Natural killer cell (primary cell): ENCODE data around the gene HDX. TPM values are rescaled to one million over a fixed set of nuclear protein-coding genes. Genes with fewer than 3 reads are reported as not detected.

ENCODE experiments used
- ATAC-seq, 3 donors: fragments of 150-1000 bp in 2 of 3; fragments of 200-7000 bp in 1 of 3; cut with Tn5 transposase; 1 replicate in 1 of 3; 2 replicates in 2 of 3; pipeline ENCODE4 v1.10.0; 2021; ENCODE audit warnings: mild to moderate bottlenecking in 2 of 3, moderate library complexity in 2 of 3
- DNase-seq, 2 donors: peaks; one replicate each; pipeline versions ENCODE4 v3.0.0 to v3.0.0-alpha.2; 2013 to 2021; ENCODE audit warnings: mixed read lengths in 1 of 2
- H3K27ac ChIP-seq: one replicate; pipeline ENCODE4 v1.5.1; 2013; ENCODE audit warnings: mild to moderate bottlenecking, low read length
- H3K27me3 ChIP-seq: one replicate; pipeline ENCODE4 v1.6.1; 2013; ENCODE audit warnings: low read length; ENCODE audit not compliant: control insufficient read depth, insufficient read depth
- H3K36me3 ChIP-seq: one replicate; pipeline ENCODE4 v1.6.1; 2013; ENCODE audit warnings: low read length; ENCODE audit not compliant: control insufficient read depth, insufficient read depth
- H3K4me1 ChIP-seq: one replicate; pipeline ENCODE4 v1.6.1; 2013; ENCODE audit warnings: low read length; ENCODE audit not compliant: control insufficient read depth, insufficient read depth
- H3K4me3 ChIP-seq: one replicate; pipeline ENCODE4 v1.5.1; 2013; ENCODE audit warnings: low read length
- H3K9me3 ChIP-seq: one replicate; pipeline ENCODE4 v1.6.1; 2013; ENCODE audit warnings: low read length; ENCODE audit not compliant: control insufficient read depth, insufficient read depth
- H3K27ac Mint-ChIP-seq, 2 donors: one replicate each; pipeline ENCODE4 v1.8.0; 2022; ENCODE audit warnings: mild to moderate bottlenecking in 2 of 2, mixed read lengths in 2 of 2, moderate library complexity in 1 of 2
- H3K27me3 Mint-ChIP-seq, 2 donors: one replicate each; pipeline ENCODE4 v1.8.0; 2022; ENCODE audit warnings: low read depth in 2 of 2, mixed read lengths in 2 of 2
- H3K36me3 Mint-ChIP-seq: one replicate; pipeline ENCODE4 v1.8.0; 2022; ENCODE audit warnings: mixed read lengths
- H3K4me1 Mint-ChIP-seq, 2 donors: one replicate each; pipeline ENCODE4 v1.8.0; 2022; ENCODE audit warnings: mixed read lengths in 2 of 2
- H3K4me3 Mint-ChIP-seq: one replicate; pipeline ENCODE4 v1.8.0; 2022; ENCODE audit warnings: mild to moderate bottlenecking, moderate library complexity, mixed read lengths
- H3K9me3 Mint-ChIP-seq, 2 donors: one replicate each; pipeline ENCODE4 v1.8.0; 2022; ENCODE audit warnings: mixed read lengths in 2 of 2
- WGBS: methylation state at CpG from one replicate; pipeline ENCODE4 v1.1.7; 2013; ENCODE audit warnings: missing lambda C conversion rate; ENCODE audit not compliant: insufficient coverage; 5-methylcytosine and 5-hydroxymethylcytosine counted together
- intact Hi-C: fragments of 100-400 bp; cut with micrococcal nuclease; formaldehyde crosslinking; loops from one replicate; pipeline ENCODE4 v1.14.2; 2022
- total RNA-seq, 4 donors: library from RNA; stranded (reverse); fragments of 120-200 nt in 1 of 4; gene quantifications; one replicate each; pipeline versions ENCODE4 v1.2.3 to v1.2.4, GENCODE V29; 2013 to 2022
- TF ChIP-seq, protein P1 (sequence below): fragments of 200-600 bp; IDR thresholded peaks from one replicate; pipeline ENCODE4 v1.8.0; 2022; ENCODE audit warnings: antibody characterized with exemption

The HDX gene
- total RNA-seq, 3 donors from 2014 or later (not counting 1 experiment from before 2014, with no cell fraction given), result 2.2 to 4.5 (median 4.2) TPM

DNA sequence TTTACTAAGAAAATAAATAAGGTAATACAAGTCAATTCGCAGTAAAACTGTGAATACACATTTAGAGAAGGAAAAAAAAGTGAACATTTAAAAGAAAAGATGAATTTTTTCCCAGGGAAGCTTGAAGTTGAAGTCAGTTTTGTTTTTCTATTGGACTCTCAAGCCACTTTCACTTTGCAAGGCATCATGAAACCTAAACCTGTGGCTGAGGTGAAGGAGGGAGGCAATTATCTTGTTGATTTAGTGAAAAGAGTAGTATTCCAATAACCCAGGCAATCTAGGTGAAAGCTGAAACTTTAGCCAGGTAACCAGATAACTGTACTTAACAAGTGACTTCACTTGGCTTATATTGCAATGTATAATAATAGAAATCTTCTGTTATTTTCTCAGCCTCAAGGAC lies 138.6 kb downstream of the HDX start:
- TF ChIP-seq, protein P1, sequence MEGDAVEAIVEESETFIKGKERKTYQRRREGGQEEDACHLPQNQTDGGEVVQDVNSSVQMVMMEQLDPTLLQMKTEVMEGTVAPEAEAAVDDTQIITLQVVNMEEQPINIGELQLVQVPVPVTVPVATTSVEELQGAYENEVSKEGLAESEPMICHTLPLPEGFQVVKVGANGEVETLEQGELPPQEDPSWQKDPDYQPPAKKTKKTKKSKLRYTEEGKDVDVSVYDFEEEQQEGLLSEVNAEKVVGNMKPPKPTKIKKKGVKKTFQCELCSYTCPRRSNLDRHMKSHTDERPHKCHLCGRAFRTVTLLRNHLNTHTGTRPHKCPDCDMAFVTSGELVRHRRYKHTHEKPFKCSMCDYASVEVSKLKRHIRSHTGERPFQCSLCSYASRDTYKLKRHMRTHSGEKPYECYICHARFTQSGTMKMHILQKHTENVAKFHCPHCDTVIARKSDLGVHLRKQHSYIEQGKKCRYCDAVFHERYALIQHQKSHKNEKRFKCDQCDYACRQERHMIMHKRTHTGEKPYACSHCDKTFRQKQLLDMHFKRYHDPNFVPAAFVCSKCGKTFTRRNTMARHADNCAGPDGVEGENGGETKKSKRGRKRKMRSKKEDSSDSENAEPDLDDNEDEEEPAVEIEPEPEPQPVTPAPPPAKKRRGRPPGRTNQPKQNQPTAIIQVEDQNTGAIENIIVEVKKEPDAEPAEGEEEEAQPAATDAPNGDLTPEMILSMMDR, result no peak
- intact Hi-C loops, result no loop called here
- H3K27me3 Mint-ChIP-seq, result no peaks in the 10 kb centered on the region
- no peak overlapping the region for H3K4me3 ChIP-seq
- no peaks in the 10 kb centered on the region for H3K36me3 ChIP-seq
- H3K36me3 Mint-ChIP-seq, result no peaks in the 10 kb centered on the region
- H3K9me3 ChIP-seq, result no peaks in the 10 kb centered on the region
- no peaks in the 10 kb centered on the region for H3K4me1 Mint-ChIP-seq
- H3K27ac Mint-ChIP-seq, result no peak overlapping the region
- no peak overlapping the region for H3K4me3 Mint-ChIP-seq
- H3K9me3 Mint-ChIP-seq, result peaks cover 3 to 4% of the 10 kb centered on the region in 2 donors
- H3K27me3 ChIP-seq, result no peaks in the 10 kb centered on the region
- WGBS, result no CpG with 5 or more reads among the region's 1 CpG
- no peaks in the 10 kb centered on the region for H3K4me1 ChIP-seq
- no peak for DNase-seq
- no peak overlapping the region for H3K27ac ChIP-seq
- ATAC-seq, result no peak

DNA sequence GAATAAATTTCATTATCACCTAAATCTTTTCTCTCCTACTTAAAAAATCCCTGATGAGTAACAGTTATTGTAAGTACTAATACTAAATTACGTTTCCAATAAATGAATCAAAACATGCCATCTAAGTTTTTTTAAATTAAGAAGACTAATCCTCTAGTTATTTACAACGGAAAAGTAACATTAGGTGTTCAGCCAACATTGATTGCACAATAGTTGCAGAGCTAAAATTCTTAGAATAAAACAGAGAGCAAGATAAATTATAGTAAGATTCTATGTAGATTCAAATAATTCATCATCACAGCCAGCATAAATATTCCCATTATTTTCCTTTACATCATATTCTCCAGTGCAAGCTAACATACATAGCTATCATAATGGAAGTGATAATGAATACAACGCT lies 139.2 kb downstream of the HDX start:
- DNase-seq (no peak), ATAC-seq (no peak)
- H3K9me3 Mint-ChIP-seq, result peaks cover 3 to 4% of the 10 kb centered on the region in 2 donors
- no peaks in the 10 kb centered on the region for H3K9me3 ChIP-seq
- H3K4me1 ChIP-seq, result no peaks in the 10 kb centered on the region
- no peak overlapping the region for H3K4me3 ChIP-seq
- no peaks in the 10 kb centered on the region for H3K27me3 Mint-ChIP-seq
- H3K36me3 Mint-ChIP-seq, result no peaks in the 10 kb centered on the region
- no CpG with 5 or more reads among the region's 3 CpGs for WGBS
- H3K4me1 Mint-ChIP-seq, result no peaks in the 10 kb centered on the region
- H3K27ac Mint-ChIP-seq, result no peak overlapping the region
- H3K27ac ChIP-seq, result no peak overlapping the region
- intact Hi-C loops, result no loop called here
- H3K27me3 ChIP-seq, result no peaks in the 10 kb centered on the region
- H3K4me3 Mint-ChIP-seq, result no peak overlapping the region
- TF ChIP-seq, protein P1, result no peak
- no peaks in the 10 kb centered on the region for H3K36me3 ChIP-seq

DNA sequence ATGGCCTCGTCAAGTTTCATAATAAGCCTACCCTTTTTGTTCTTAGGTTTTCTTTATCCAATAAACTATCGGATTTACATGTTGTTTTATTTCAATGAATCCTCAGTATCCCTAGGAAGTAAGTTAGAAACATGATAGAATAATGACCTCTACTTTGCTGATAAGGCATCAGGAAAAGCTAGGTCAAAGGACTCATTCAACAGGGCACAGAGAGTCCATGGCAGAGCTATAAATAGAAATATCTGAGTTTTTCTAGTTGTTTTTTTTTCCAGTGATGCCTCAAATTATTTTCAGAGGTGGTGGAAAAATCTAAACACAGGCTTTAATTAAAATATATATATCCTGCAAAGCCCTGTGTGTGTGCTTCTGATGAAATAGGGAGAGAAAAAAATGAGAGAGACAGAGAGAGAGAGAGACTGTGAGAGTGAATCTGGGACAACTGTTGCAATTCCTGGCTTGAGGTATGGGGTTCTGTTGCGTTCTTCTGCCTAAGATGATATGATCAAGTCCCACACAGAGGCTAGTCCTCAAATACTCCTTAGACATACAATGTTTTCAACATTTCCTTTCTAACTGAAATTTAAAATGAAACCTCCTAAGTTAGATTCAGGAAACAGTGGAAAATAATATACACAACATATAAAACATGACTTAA lies 139.9 kb downstream of the HDX start:
- H3K27me3 Mint-ChIP-seq, result no peaks in the 10 kb centered on the region
- WGBS, result no CpG with 5 or more reads among the region's 3 CpGs
- intact Hi-C loops, result no loop called here

More for the DNA sequence above, 139.9 kb downstream of the HDX start:
- H3K36me3 Mint-ChIP-seq, result no peaks in the 10 kb centered on the region
- no peak overlapping the region for H3K27ac Mint-ChIP-seq
- Histone ChIP-seq H3K27me3 (no peaks in the 10 kb centered on the region), H3K4me3 (no peak overlapping the region), H3K27ac (no peak overlapping the region), H3K4me1 (no peaks in the 10 kb centered on the region), H3K9me3 (no peaks in the 10 kb centered on the region), H3K36me3 (no peaks in the 10 kb centered on the region)
- H3K4me1 Mint-ChIP-seq, result no peaks in the 10 kb centered on the region
- DNase-seq (no peak), ATAC-seq (no peak)
- no peak overlapping the region for H3K4me3 Mint-ChIP-seq
- H3K9me3 Mint-ChIP-seq, result peaks cover 3 to 4% of the 10 kb centered on the region in 2 donors
- TF ChIP-seq, protein P1, result no peak
